Measurements from ENCODE around the gene DTX2. TPM values are rescaled to one million over a fixed set of nuclear protein-coding genes. Genes with fewer than 3 reads are reported as not detected.
"Not testable (repeated sequence)": the region's sequence is repeated elsewhere in the genome, so short reads cannot be mapped to it uniquely, and the experiment has no call there.

DTX2 gene
- total RNA-seq, 2 experiments from 2014 or later: 17.4 to 22.4 TPM

GRCh38 chr7:76480403-76481253 lies 19.1 kb downstream of the DTX2 start:
- ATAC-seq; H3K9me3 Mint-ChIP-seq (ENCODE audit: low read depth); H3K27me3 Mint-ChIP-seq; intact Hi-C loops (cut with DNase I, micrococcal nuclease); H3K4me3 Mint-ChIP-seq; H3K36me3 Mint-ChIP-seq (ENCODE audit: low read depth); H3K27ac Mint-ChIP-seq; CTCF ChIA-PET; H3K4me1 Mint-ChIP-seq; DNase-seq; POLR2A ChIA-PET: not testable (repeated sequence)

GRCh38 chr7:76482660-76483059 lies 21.2 kb downstream of the DTX2 start:
- CTCF ChIA-PET; ATAC-seq; H3K27ac Mint-ChIP-seq; H3K36me3 Mint-ChIP-seq (ENCODE audit: low read depth); DNase-seq; H3K9me3 Mint-ChIP-seq (ENCODE audit: low read depth); H3K4me3 Mint-ChIP-seq; intact Hi-C loops (cut with DNase I, micrococcal nuclease); POLR2A ChIA-PET; H3K27me3 Mint-ChIP-seq; H3K4me1 Mint-ChIP-seq: not testable (repeated sequence)

GRCh38 chr7:76483081-76483480 lies 21.6 kb downstream of the DTX2 start:
- CTCF ChIA-PET; H3K36me3 Mint-ChIP-seq (ENCODE audit: low read depth); H3K4me1 Mint-ChIP-seq; H3K4me3 Mint-ChIP-seq; H3K27me3 Mint-ChIP-seq; POLR2A ChIA-PET; H3K9me3 Mint-ChIP-seq (ENCODE audit: low read depth); H3K27ac Mint-ChIP-seq; DNase-seq; ATAC-seq; intact Hi-C loops (cut with DNase I, micrococcal nuclease): not testable (repeated sequence)

GRCh38 chr7:76484456-76484855 lies 22.9 kb downstream of the DTX2 start:
- H3K36me3 Mint-ChIP-seq (ENCODE audit: low read depth); H3K4me1 Mint-ChIP-seq; intact Hi-C loops (cut with DNase I, micrococcal nuclease); H3K27ac Mint-ChIP-seq; ATAC-seq; H3K4me3 Mint-ChIP-seq; DNase-seq; H3K27me3 Mint-ChIP-seq; H3K9me3 Mint-ChIP-seq (ENCODE audit: low read depth); CTCF ChIA-PET; POLR2A ChIA-PET: not testable (repeated sequence)

- DNase-seq; intact Hi-C loops (cut with DNase I, micrococcal nuclease); H3K36me3 Mint-ChIP-seq (ENCODE audit: low read depth); POLR2A ChIA-PET; H3K9me3 Mint-ChIP-seq (ENCODE audit: low read depth); H3K4me3 Mint-ChIP-seq; H3K4me1 Mint-ChIP-seq; CTCF ChIA-PET; H3K27me3 Mint-ChIP-seq; H3K27ac Mint-ChIP-seq: not testable (repeated sequence)
- ATAC-seq: peak; percentile 29
Observed at GRCh38 chr7:76485822-76486610, 24.5 kb downstream of the DTX2 start.

GRCh38 chr7:76486618-76487017 lies 25.1 kb downstream of the DTX2 start:
- CTCF ChIA-PET; POLR2A ChIA-PET; intact Hi-C loops (cut with DNase I, micrococcal nuclease); H3K9me3 Mint-ChIP-seq (ENCODE audit: low read depth); H3K4me3 Mint-ChIP-seq; H3K4me1 Mint-ChIP-seq; H3K36me3 Mint-ChIP-seq (ENCODE audit: low read depth); H3K27me3 Mint-ChIP-seq: not testable (repeated sequence)
- ATAC-seq (peak; percentile 97), DNase-seq (peak; percentile 72)
- peak overlapping the region; percentile 86 for H3K27ac Mint-ChIP-seq

GRCh38 chr7:76487969-76488368 lies 26.5 kb downstream of the DTX2 start:
- POLR2A ChIA-PET; ATAC-seq; H3K27ac Mint-ChIP-seq; CTCF ChIA-PET; intact Hi-C loops (cut with DNase I, micrococcal nuclease); H3K4me3 Mint-ChIP-seq; H3K4me1 Mint-ChIP-seq; H3K36me3 Mint-ChIP-seq (ENCODE audit: low read depth); DNase-seq; H3K9me3 Mint-ChIP-seq (ENCODE audit: low read depth); H3K27me3 Mint-ChIP-seq: not testable (repeated sequence)

- H3K4me3 Mint-ChIP-seq; H3K4me1 Mint-ChIP-seq; H3K9me3 Mint-ChIP-seq (ENCODE audit: low read depth); intact Hi-C loops (cut with DNase I, micrococcal nuclease); CTCF ChIA-PET; POLR2A ChIA-PET; H3K27ac Mint-ChIP-seq; H3K36me3 Mint-ChIP-seq (ENCODE audit: low read depth); ATAC-seq; H3K27me3 Mint-ChIP-seq; DNase-seq: not testable (repeated sequence)
Observed at GRCh38 chr7:76492139-76492538, 30.6 kb downstream of the DTX2 start.

GRCh38 chr7:76495717-76496116 lies 34.2 kb downstream of the DTX2 start:
- H3K4me3 Mint-ChIP-seq; H3K36me3 Mint-ChIP-seq (ENCODE audit: low read depth); POLR2A ChIA-PET; H3K27ac Mint-ChIP-seq; H3K27me3 Mint-ChIP-seq; ATAC-seq; CTCF ChIA-PET; intact Hi-C loops (cut with DNase I, micrococcal nuclease); H3K4me1 Mint-ChIP-seq; H3K9me3 Mint-ChIP-seq (ENCODE audit: low read depth); DNase-seq: not testable (repeated sequence)

GRCh38 chr7:76497918-76498582 lies 36.5 kb downstream of the DTX2 start:
- POLR2A ChIA-PET; H3K4me1 Mint-ChIP-seq; H3K4me3 Mint-ChIP-seq; H3K27ac Mint-ChIP-seq; DNase-seq; H3K27me3 Mint-ChIP-seq; CTCF ChIA-PET; H3K36me3 Mint-ChIP-seq (ENCODE audit: low read depth); intact Hi-C loops (cut with DNase I, micrococcal nuclease); ATAC-seq; H3K9me3 Mint-ChIP-seq (ENCODE audit: low read depth): not testable (repeated sequence)

- POLR2A ChIA-PET: interaction anchor here (0.6 kb wide), 1 partner anchor 498 kb away, joined by 3 read pairs; no protein-coding TSS in a partner anchor
- DNase-seq; H3K27ac Mint-ChIP-seq; CTCF ChIA-PET; H3K27me3 Mint-ChIP-seq; H3K9me3 Mint-ChIP-seq (ENCODE audit: low read depth); ATAC-seq; H3K4me1 Mint-ChIP-seq; H3K36me3 Mint-ChIP-seq (ENCODE audit: low read depth); intact Hi-C loops (cut with DNase I, micrococcal nuclease); H3K4me3 Mint-ChIP-seq: not testable (repeated sequence)
Observed at GRCh38 chr7:76498583-76499200, 37.2 kb downstream of the DTX2 start.

Measured in activated CD4-positive, alpha-beta T cell treated with anti-CD3 and anti-CD28 coated beads for 36 hours (primary cell).